NCI-H226 (cell line): ENCODE measurements around the gene PTPN14.

Source experiments
- DNase-seq: peaks from one replicate; pipeline ENCODE4 v3.0.0-alpha.2; 2015

The PTPN14 gene

DNA sequence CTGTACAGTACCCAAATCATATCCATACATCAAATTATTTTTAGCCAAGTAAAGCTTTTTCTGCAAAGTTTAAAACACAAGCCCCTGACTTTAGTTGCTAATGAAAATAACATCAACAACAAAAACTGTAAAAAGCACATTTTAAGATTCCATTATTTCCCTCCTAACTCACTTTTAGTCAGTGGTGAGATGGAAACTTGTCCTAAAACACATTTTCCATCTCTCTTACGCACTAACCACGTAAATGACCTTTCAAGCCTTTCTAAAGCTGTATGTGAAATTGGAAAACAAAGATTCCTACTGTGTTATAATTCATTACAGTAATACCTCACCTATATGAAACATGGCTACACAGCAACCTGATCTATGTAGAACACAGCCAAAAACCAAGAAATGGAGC is 77.5 kb downstream of the PTPN14 start:
- no peak for DNase-seq

DNA sequence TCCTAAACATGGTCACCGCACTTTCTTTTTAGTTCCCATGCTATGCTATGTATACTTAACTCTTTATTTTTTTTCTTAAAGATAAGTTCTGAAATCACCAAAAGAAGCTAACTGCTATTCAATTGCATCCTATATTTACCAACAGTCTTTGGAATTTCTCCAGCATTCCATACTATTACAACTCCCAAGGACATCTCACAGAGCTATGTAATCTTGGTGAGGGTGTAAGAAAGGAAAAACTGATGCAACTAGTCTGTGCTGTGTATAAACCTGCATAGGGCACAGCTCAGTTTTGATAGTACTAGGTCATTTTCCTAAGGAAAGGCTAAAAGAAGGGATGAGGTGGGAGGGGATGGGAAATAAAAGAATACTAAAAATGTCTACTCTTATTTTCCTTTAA is 78.0 kb downstream of the PTPN14 start:
- DNase-seq, result peak; percentile 46

DNA sequence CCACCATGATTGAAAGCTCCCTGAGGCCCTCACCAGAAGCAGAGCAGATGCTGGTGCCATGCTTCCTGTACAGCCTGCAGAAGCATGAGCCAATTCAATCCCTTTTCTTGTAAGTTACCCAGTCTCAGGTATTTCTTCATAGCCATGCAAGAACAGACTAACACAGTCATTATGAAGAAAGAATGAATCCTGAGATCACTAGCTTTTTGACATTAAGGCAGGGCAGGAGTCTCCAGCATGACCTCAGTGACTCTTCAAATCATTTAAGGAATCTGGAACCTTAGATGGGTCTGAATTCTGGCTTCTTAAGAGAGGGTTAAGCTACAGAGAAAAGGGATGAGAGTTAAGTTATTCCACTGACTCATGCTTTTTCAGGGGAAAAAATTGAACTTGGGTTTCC is 79.0 kb downstream of the PTPN14 start:
- DNase-seq, result no peak

DNA sequence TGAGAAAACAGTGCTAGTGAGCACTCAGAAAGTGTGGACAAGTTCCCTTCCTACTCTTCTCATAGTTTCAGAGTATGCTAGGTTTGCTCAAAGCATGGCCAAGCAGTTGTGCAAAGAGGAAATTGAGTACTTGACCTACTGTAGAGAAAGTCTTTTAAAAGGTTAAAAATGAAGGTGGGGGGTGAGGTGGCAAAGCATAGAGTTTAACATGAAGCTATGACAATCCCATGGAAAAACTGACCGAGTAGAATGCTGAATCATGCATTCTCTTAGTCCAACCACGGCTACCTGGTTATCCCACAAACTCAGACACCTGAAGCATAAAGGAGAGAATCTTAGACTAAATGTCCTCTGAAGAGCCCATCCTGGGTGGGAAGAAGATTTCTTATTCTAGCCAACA is 79.9 kb downstream of the PTPN14 start:
- DNase-seq, result no peak

DNA sequence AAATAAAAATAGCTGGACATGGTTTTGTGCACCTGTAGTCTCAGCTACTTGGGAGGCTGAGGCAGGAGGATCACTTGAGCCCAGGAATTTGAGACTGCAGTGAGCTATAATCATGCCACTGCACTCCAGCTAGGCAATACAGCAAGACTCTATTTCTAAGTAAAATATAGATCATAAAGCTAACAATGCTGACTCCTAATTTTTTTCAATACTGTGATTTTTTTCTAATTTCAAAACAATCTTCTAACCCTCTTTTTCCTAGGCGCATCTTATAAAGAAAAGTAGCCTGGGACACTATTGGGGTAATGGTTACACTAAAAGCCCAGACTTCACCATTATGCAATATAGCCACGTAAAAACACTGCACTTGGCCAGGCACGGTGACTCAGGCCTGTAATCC is 81.3 kb downstream of the PTPN14 start:
- DNase-seq, result no peak

DNA sequence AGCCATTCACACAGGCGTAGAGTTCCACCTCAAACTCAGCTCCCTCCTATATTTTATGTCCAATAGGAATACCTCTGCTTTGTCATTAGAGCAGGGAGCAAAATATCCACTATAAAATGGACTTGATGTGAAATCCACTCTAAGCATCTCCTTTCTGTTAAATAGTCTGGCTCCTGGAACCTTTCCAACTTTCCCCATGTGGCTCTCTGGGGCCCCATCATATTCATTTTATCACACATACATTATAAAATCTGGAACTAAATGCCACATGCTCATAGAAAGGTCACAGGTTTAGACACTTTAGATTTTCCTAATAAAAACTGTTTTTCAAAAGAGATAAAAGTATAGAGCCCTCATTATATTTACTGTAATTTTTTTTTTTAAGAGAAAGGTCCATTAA is 82.1 kb downstream of the PTPN14 start:
- DNase-seq, result no peak

DNA sequence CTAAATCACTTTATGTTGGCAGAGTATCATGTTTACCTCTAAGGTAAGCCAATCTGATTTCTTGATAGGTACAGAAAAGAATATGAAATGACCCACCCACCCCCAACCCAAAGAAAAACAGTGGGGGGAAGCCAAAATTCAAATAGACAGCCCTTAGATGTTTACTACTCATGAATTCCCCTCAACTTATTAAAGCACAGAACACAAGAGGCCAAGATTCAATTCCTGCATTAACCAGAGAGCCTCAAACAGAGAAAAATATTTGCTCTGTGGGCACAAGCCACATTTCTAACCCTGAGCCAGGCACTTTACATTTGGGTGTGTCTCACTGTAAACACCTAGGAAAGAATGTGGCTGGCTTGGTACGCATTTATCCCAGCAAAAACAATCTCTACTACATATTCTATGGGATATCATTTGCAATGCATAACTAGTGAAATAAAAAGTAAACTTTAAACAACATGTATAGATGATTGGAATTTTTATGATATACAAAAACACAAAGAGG is 84.3 kb downstream of the PTPN14 start:
- DNase-seq, result no peak

DNA sequence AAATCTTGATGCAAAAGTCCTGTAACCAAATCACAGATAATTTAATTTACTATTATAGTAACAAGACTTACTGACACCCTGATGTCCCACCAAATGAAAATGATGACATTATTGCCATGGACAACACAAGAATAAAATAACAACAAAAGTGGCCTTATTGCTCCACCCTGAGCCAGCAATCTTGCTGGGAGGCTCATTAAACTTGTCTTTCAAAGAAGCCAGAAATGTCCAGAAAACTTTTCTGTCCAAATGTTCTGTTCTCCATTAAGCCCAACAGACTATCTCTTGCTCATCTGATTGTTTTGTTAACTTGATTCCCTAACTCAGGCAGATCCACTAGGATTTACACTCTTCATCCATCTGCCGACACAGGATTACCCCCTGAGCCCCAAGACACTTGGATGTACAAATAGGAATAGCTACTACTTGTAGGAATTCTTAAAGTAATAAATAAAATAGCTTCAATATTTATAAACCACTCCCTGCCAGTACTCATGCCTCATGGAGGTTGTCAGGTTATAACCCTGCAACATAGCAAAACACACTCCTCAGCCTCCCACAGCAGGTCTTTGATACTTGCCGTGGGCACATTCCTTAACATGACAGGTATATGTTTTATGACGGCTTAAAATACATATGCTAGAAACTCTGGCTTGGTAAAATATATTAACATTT is 84.9 kb downstream of the PTPN14 start:
- DNase-seq, result peak; percentile 49

DNA sequence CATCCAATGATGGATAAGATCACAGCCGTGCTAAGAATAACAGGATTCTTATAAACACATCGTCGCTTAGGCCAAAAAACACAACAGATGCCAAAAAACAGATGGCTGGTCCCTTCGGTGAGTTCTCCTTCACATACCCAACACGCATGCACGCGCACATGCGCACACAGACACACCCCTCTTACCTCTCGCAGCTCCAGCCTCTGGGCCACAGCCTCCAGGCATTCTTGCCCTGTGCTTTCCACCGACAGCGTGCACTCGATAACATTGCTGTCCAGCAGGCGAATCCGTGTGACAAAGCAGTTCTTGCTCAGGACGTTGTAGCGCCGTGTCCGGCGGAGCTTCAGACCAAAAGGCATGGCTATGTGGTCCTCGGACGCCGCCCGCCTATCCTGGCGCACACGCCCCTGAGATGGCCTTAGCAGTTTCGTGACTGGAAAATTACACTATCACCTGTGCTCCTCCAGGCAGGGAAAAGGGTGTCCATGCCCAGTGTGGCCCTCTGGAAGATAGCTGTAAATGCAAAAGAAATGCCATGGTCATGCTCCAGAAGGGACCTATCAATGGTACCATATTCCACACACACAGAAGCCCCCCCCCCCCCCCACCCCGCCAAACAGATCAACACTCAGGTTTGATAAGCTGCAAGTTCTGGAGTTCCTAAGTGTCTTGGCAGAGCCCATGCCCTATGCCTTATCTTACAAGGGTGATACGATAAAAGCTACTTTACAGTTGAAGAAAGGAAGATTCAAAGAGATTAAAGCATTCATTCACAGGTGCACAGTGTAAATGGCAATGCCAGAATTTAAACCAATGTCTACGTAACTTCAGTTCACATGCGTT is 86.7 kb downstream of the PTPN14 start:
- DNase-seq, result no peak

DNA sequence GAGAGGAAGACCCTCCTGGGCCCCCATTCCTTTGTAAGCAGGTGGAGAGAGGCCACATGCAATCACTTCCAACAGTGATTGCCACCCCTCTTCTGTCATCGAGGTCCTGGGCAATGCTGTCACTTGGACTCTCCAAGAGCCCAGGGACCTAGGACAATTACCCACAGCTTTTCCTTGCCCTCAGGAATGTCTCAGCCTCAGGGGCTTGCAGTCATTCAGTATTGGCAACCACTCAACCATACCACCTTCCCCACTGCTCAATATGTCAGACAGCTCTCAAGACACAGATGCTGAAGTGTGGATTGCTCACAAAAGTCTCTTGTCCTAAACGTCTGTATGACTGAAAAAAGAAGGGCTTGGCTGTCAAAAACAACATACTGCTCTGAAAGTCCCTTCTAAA is 87.8 kb downstream of the PTPN14 start:
- DNase-seq, result no peak

DNA sequence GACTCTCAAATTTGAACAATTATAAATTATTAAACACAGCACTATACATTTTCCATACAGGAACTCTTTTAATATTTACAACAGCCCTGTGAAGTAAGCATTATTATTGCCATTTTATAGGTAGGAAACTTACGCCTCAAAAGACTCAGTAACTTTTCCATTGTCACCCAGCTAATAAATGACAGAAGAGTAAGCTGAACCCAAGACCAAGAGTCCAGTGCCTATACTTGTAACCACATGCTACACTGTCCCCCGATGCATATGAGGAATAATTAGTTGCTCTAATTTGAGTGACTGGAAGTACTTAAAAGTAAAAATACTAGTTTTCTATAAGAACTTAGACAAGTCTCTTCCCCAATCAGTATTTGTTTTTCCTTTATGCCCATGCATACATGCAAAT is 88.5 kb downstream of the PTPN14 start:
- no peak for DNase-seq

DNA sequence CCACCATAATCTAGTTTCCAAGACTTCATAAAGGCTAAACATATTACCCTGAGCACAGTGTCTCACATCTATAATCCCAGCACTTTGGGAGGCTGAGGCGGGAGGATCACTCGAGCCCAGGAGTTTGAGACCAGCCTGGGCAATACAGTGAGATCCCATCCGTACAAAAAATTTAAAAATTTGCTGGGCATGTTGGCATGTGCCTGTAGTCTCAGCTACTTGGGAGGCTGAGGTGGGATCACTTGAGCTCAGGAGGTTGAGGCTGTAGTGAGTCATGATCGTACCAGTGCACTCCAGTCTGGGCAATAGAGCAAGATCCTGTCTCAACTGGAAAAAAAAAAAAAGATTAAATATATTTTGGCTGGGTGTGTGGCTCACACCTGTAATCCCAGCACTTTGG is 90.1 kb downstream of the PTPN14 start:
- DNase-seq, result no peak

DNA sequence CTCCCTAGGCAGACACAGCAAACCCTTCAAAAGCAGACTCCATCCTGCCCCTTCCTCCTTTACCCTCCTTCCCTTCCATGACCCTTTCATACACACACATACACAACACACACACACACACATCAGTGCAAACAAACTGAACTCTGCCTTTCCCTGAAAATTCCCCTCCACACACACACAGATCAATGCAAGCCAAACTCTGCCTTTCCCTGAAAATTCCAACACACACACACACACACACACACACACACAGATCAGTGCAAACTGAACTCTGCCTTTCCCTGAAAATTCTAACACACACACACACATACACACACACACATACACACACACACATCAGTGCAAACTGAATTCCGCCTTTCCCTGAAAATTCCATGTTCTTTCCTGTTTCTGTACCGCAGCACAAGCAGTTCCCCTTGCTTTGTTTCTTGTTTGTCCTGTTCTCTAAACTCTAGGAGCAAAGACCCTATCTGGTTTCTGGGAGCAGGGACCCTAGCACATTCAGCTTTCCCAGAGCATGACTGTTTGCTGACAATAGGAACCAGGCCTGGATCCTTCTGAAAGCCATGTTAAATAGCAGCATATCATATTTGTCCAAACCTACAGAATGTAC is 91.0 kb downstream of the PTPN14 start:
- no peak for DNase-seq

DNA sequence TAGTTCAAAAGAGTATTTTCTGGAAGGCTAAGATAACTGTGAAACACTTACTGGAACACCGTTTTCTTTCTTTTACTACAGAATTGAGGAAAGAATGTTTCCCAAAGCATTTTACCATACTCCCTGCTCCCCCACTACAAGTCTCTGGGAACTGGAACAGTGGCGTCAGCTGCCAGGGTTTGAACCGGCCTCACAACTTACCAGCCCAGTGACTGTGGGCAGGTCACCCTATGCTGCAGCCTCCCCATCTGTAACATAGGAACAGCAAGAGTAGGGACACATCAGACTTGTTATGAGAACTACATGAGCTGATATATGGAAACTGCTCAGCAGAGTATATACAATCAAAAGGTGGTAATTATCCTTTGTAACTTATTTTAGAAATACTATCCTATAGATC is 91.5 kb downstream of the PTPN14 start:
- DNase-seq, result no peak

DNA sequence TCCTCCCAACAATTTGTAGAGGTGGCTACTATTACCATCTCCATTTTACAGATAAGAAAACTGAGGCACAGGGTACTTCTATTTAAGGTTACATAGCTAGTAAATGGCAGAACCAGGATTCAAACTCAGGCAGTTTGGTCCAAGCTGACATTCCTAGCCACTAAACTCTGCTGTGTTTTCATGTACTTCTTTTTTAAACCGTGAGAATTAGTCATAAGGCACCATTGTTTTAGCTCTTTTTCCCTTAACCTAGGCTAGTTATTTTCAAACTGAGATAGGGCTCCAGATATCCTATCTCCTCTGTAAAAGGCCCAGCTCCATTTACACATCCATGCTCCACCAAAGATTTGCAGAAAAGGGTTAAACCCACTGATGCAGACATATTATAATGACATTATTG is 92.9 kb downstream of the PTPN14 start:
- DNase-seq, result no peak

DNA sequence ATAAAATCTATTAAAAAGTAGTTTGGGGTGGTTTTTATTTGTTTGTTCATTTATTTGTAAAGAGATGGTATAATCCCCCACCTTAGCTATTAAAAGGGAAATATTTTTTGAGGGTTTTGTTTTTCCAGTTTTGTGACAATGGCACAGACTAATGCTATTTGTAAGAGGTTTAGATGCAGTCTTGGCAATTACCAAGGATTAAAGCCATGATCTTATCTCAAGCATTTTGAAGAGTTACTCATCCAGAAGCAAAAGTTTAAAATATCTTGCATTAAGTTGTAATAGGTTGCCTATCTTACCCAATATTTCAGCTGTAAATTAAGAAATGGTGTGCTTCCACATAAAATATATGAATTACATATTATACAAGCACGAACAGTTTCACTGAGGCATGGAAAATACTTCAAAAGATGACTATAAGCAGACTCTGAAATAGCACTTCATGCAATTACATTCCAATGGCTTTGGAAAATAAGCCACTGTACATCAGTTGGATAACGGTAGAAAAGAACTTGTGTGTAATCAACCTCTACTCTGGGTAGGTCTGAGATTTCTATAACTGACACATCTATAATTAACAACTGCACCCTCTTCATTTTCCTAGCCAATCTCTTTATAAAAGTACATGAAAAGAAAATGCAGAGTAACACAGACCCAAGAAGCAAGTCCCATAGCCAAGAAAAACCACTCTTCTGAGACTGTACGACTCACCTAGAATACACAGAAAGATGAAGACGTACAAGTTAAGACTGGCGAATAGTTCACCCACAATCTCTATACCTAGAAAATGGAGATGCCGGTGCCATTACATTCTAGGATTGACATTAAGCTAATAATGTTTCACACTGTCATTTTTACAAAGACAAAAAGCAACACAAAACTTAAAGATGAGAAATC is 95.2 kb downstream of the PTPN14 start:
- DNase-seq, result no peak

DNA sequence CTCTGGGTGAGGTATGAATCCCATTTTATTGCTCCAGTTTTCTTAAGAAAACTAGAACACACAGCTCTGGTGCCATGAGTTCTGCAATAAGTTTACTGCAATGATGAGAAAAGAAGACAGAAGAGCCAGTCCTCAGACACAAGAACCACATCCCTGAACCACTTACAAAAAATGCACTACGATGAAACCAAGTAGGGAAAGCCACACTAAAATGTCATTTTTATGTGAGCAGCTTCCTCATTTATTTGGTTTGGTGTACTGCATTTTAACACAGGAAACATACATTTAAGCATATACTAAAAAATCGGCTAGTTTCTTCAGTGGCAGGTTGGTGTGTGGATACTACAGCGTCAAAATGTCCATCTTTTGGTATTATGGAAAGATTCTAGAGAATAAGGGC is 95.9 kb downstream of the PTPN14 start:
- DNase-seq, result no peak

DNA sequence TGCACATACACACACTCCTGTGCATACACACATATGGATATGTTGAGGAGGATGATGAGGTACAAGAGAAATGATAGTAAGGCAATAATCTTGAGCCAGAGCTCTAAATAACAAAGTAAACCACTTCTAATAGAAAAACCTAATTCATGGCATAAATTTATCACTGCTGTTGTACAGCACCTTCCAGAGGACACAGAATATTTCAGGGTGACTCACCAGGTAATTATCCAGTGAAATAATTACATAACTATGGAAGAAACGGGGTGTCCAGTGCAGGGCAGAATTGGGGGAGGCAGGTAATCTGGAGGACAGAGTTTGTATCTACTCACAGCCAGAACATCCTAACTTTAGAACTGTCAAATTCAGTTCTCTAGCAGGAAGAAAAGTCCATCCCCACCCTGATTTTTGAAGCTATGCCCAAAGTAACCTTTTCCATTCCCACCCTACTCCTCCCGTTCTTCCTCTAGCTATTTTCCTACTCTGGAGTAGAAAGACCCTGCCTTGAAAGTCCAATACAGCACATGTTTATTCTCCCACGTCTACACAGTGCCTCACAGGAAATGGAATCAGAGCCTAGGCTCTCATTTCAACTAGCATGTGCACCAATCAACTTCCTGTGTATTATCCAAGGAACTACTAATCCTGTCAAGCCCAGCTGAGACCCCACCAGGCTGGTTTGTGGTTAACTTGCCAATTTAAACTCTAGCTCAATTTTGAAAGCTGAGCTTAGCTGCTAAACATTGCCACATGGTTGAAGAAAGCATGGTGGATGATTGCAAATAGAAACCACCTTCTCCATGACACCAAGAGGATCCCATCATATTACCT is 96.6 kb downstream of the PTPN14 start:
- DNase-seq, result peak; percentile 66

DNA sequence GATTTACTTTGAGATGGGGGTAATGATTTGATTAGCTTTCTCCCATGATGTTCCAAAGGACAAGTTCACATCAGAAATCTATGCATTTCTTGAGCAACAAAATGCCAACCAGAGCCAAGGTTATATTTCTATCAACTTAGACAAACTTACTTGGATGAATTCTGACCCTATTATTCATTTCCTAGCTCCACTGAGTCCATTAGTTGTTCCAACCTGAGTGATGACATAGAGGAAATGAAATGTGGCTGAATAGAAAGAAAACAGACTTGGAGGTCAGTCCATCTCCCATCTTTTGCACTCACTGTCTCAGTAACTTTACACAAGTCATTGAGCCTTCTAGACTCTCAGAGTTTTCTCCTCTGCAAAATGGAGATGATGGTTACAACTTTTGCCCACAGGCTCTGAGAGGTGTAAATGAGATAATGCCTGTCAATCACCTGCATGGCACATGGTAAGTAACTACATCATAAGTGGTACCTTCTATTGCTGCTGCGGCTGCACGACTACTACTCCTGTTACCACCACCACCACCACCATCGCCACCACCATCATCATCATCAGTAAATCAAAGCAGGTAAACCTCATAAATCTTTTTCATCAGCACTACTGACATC is 98.2 kb downstream of the PTPN14 start:
- peak; percentile 40 for DNase-seq

DNA sequence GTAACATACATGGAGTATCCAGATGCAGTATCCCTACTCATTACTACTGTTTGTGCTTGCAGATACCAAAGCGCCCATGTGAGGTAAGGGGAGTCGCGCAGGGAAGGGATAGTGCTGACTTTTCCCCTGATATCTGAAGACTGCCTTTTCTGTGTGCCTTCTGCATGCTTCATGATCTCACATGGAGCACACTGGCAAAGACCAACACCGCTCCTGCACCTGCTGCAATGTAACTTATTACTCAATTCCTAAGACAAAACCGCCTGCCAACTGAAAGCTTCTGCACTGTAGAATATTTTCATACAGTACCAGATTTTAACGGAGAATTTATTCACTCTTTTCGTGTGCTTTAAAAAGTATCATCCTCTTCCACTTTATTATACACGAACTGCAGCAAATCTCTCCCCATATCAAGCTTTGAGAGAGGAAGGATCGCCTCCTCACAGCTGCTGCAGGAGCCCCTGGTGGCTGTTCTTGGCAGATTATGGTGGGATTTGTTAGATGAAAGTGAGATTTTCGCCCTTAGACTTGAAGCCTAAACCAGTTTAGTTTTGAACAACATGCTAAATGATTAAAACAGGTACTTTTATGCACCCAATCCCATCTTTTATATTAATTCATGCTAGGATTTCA is 99.1 kb downstream of the PTPN14 start:
- DNase-seq, result no peak

DNA sequence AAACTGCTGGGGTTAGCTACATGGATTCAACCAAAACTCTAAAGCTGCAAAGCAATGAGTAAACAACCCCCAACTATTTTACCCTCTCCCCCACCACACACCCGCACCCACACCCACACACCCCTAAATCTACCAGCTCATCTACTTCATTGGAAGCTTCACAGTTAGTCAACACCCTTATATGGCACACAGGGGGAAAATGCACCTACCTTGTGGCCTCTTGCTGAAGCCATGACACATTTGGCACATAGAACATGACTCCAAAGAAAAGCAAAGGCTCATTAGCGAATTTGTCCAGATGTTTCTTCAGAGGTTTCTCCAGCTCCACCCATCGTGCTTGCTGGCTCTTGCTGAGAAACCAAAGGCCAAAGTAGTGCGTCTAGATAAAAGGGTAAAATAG is 99.8 kb downstream of the PTPN14 start:
- no peak for DNase-seq
